RWPE2 (cell line): ENCODE measurements around the gene GNAO1.

Source experiments
- ATAC-seq: fragments of 200-7000 bp; cut with Tn5 transposase; 3 replicates; pipeline ENCODE4 v1.9.1; 2021; ENCODE audit warnings: low read depth
- DNase-seq: peaks from one replicate; pipeline ENCODE4 v3.0.0-alpha.2; 2020; ENCODE audit warnings: low spot score
- H3K27ac ChIP-seq: fragments of 450-650 bp; 2 replicates; pipeline ENCODE4 v1.5.1; 2017; ENCODE audit warnings: mild to moderate bottlenecking; ENCODE audit not compliant: poor library complexity, severe bottlenecking
- H3K27me3 ChIP-seq: fragments of 250-450 bp; sonication (Bioruptor Pico); 2 replicates; pipeline ENCODE4 v1.5.1; 2021; ENCODE audit warnings: mild to moderate bottlenecking, moderate library complexity; ENCODE audit not compliant: insufficient read depth, poor library complexity, severe bottlenecking
- H3K36me3 ChIP-seq: fragments of 250-450 bp; sonication (Bioruptor Pico); 2 replicates; pipeline ENCODE4 v1.5.1; 2020; ENCODE audit warnings: low read depth, mild to moderate bottlenecking, moderate library complexity
- H3K4me1 ChIP-seq: fragments of 250-450 bp; sonication (Bioruptor Pico); 2 replicates; pipeline ENCODE4 v1.5.1; 2021; ENCODE audit warnings: mild to moderate bottlenecking, moderate library complexity; ENCODE audit not compliant: insufficient read depth, poor library complexity, severe bottlenecking
- H3K4me3 ChIP-seq: fragments of 250-450 bp; sonication (Bioruptor Pico); 2 replicates; pipeline ENCODE4 v1.5.1; 2021; ENCODE audit warnings: mild to moderate bottlenecking, moderate library complexity; ENCODE audit not compliant: severe bottlenecking
- H3K9me3 ChIP-seq: fragments of 250-450 bp; sonication (Bioruptor Pico); 2 replicates; pipeline ENCODE4 v1.5.1; 2021; ENCODE audit warnings: mild to moderate bottlenecking, moderate library complexity; ENCODE audit not compliant: severe bottlenecking
- CTCF ChIP-seq: fragments of 450-650 bp; IDR thresholded peaks from one replicate; pipeline ENCODE4 v1.5.1; 2017; ENCODE audit warnings: mild to moderate bottlenecking, moderate library complexity; ENCODE audit not compliant: poor library complexity, severe bottlenecking

Gene GNAO1

DNA sequence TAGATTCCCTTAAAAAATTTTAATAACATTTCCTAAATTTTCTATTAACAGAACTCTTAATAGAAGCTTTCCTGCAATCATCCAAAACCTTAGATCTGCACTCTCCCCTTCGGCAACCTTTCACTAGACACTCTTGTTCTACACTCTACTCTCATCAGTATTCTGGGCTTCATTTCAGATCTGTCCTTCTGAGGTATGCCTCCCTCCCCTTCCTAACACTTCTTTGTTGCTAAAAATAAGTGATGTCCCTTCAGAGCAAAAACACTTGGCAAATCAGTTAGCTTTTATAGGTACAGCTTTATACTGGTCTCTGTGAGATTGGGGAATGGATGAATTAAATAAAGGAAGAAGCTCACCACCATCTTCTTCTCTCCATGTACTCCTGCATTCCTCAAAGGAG lies 28.2 kb upstream of the GNAO1 start:
- no peak for ATAC-seq
- no peak overlapping the region for H3K27ac ChIP-seq
- no peaks in the 10 kb centered on the region for H3K36me3 ChIP-seq
- H3K9me3 ChIP-seq, result no peaks in the 10 kb centered on the region
- TF ChIP-seq CTCF, result no peak
- no peaks in the 10 kb centered on the region for H3K4me1 ChIP-seq
- peaks cover 10% of the 10 kb centered on the region for H3K27me3 ChIP-seq
- H3K4me3 ChIP-seq, result no peak overlapping the region
- no peak for DNase-seq

GRCh38 chr16:56163938-56164337 lies 27.4 kb upstream of the GNAO1 start:
- DNase-seq, result no peak
- no peak for ATAC-seq
- no peaks in the 10 kb centered on the region for H3K36me3 ChIP-seq
- no peaks in the 10 kb centered on the region for H3K4me1 ChIP-seq
- no peak overlapping the region for H3K4me3 ChIP-seq
- TF ChIP-seq CTCF, result no peak
- no peak overlapping the region for H3K27ac ChIP-seq
- peaks cover 10% of the 10 kb centered on the region for H3K27me3 ChIP-seq
- no peaks in the 10 kb centered on the region for H3K9me3 ChIP-seq

DNA sequence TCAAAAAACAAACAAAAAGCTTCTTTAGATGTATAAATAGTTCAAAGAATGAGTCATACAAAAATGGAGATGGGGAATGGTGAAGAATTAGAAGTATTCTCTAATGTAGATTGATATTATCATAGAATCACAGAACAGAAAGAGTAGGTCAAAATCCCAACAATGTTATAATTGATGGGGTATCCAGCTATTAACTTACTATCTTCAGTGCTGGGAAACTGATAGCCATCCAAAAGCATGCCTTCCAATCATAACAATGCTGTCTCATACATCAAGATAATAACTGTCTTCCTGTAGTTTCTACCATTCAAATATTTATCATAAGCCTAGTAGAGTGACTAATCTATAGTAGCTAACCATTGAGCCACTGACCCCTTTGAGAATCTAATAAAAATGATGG lies 26.7 kb upstream of the GNAO1 start:
- no peak for ATAC-seq
- Histone ChIP-seq H3K36me3 (no peaks in the 10 kb centered on the region), H3K4me3 (no peak overlapping the region), H3K4me1 (no peaks in the 10 kb centered on the region), H3K9me3 (no peaks in the 10 kb centered on the region), H3K27me3 (peaks cover 10% of the 10 kb centered on the region), H3K27ac (no peak overlapping the region)
- no peak for TF ChIP-seq CTCF
- no peak for DNase-seq

DNA sequence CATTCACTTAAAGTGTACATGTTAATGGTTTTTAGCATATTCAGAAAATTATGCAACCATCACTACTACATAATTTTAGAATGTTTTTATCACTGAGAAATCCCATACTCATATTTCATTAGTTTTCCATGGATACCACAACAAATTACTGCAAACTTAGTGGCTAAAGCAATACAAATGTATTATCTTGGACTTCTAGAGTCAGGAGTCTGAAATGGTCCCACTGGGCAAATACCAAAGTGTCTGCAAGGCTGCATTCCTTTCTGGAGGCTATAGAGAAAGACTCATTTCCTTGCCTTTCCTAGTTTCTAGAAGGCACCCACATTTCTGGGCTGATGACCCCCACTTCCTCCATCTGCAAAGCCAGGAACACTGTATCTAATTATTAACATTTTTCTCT lies 16.9 kb upstream of the GNAO1 start:
- H3K4me1 ChIP-seq, result no peaks in the 10 kb centered on the region

DNA sequence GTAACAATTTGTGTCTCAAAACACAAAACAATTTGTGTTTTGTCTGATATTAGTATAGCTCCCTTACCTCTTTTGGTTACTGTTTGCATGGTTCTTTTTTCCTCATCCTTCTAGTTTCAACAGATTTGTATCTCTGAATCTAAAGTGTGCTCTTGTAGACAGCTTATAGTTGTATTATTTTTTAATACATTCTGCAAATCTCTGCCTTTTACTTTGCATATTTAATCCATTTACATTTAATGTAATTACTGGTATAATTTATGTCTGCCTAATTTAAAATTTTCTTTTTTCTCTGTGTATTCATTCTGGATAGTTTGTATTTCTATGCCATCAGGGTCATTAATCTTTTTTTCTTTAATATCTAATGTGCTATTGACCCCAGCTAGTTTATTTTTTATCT lies 9.9 kb upstream of the GNAO1 start:
- peaks cover 9% of the 10 kb centered on the region for H3K9me3 ChIP-seq
- TF ChIP-seq CTCF, result no peak

More for the DNA sequence above, 16.9 kb upstream of the GNAO1 start:
- DNase-seq (no peak), ATAC-seq (no peak)
- Histone ChIP-seq H3K4me3 (no peak overlapping the region), H3K27me3 (peaks cover 18% of the 10 kb centered on the region), H3K9me3 (no peaks in the 10 kb centered on the region), H3K36me3 (no peaks in the 10 kb centered on the region), H3K27ac (no peak overlapping the region)
- TF ChIP-seq CTCF, result no peak

More for the DNA sequence above, 9.9 kb upstream of the GNAO1 start:
- Histone ChIP-seq H3K27ac (no peak overlapping the region), H3K4me3 (no peak overlapping the region), H3K27me3 (peaks cover 34% of the 10 kb centered on the region), H3K4me1 (no peaks in the 10 kb centered on the region), H3K36me3 (no peaks in the 10 kb centered on the region)
- DNase-seq, result no peak
- no peak for ATAC-seq
